HepG2 (cell line): ENCODE results near the gene HPCAL1. TPM values are rescaled to one million over a fixed set of nuclear protein-coding genes. Genes with fewer than 3 reads are reported as not detected.

Experiments
- ADNP ChIP-seq: sonication (generic); formaldehyde crosslinking; IDR thresholded peaks from 2 replicates; pipeline ENCODE4 v1.4.0; 2020; ENCODE audit warnings: missing genetic modification reagents
- AGO1 ChIP-seq: fragments of 200-400 bp; formaldehyde crosslinking; IDR thresholded peaks from 2 replicates; pipeline ENCODE4 v1.6.1; 2017; ENCODE audit warnings: mild to moderate bottlenecking, low read depth, low read length, moderate library complexity; ENCODE audit not compliant: poor library complexity, severe bottlenecking
- ATF7-NPFF ChIP-seq: sonication (generic); formaldehyde crosslinking; IDR thresholded peaks from 2 replicates; pipeline ENCODE4 v1.8.1; 2023; ENCODE audit warnings: mild to moderate bottlenecking, low read depth, missing genetic modification reagents, moderate library complexity
- BRCA1 ChIP-seq: sonication (generic); formaldehyde crosslinking; IDR thresholded peaks from 2 replicates; pipeline ENCODE4 v1.4.0; 2020; ENCODE audit warnings: missing genetic modification reagents
- CEBPB ChIP-seq: IDR thresholded peaks from 2 replicates; pipeline ENCODE4 v1.6.1; 2011; ENCODE audit warnings: low read depth, low read length, improper control_type of control experiment, borderline replicate concordance
- HOXD1 ChIP-seq: sonication (generic); formaldehyde crosslinking; IDR thresholded peaks from 2 replicates; pipeline ENCODE4 v1.5.0; 2020; ENCODE audit warnings: missing genetic modification reagents
- MED8 ChIP-seq: sonication (generic); formaldehyde crosslinking; IDR thresholded peaks from 2 replicates; pipeline ENCODE4 v1.8.1; 2023; ENCODE audit warnings: mild to moderate bottlenecking, missing genetic modification reagents; ENCODE audit not compliant: insufficient replicate concordance
- NFE2L2 ChIP-seq: fragments of 150-350 bp; IDR thresholded peaks from 2 replicates; pipeline ENCODE4 v1.6.1; 2014; ENCODE audit warnings: low read length
- PCBP1 ChIP-seq: fragments of 200-400 bp; formaldehyde crosslinking; IDR thresholded peaks from 2 replicates; pipeline ENCODE4 v1.6.1; 2017; ENCODE audit warnings: mild to moderate bottlenecking, low read depth, low read length, borderline replicate concordance
- POGZ ChIP-seq: sonication (generic); formaldehyde crosslinking; IDR thresholded peaks from 2 replicates; pipeline ENCODE4 v1.4.0; 2020; ENCODE audit warnings: mild to moderate bottlenecking, missing genetic modification reagents
- RELA ChIP-seq: sonication (generic); formaldehyde crosslinking; IDR thresholded peaks from 2 replicates; pipeline ENCODE4 v1.4.0; 2020; ENCODE audit warnings: missing genetic modification reagents
- SNAPC2 ChIP-seq: sonication (generic); formaldehyde crosslinking; IDR thresholded peaks from 2 replicates; pipeline ENCODE4 v1.8.1; 2022; ENCODE audit warnings: mild to moderate bottlenecking, missing genetic modification reagents
- STAT5B ChIP-seq: sonication (generic); formaldehyde crosslinking; IDR thresholded peaks from 2 replicates; pipeline ENCODE4 v1.4.0; 2020; ENCODE audit warnings: missing genetic modification reagents
- ZBTB20 ChIP-seq: sonication (generic); formaldehyde crosslinking; IDR thresholded peaks from 2 replicates; pipeline ENCODE4 v1.8.1; 2023; ENCODE audit warnings: missing genetic modification reagents, low read depth, mild to moderate bottlenecking, borderline replicate concordance
- ZNF232 ChIP-seq: sonication (generic); formaldehyde crosslinking; IDR thresholded peaks from 2 replicates; pipeline ENCODE4 v1.4.0; 2020; ENCODE audit warnings: missing genetic modification reagents, borderline replicate concordance
- ZNF7 ChIP-seq: IDR thresholded peaks from 2 replicates; pipeline ENCODE4 v1.6.1; 2016; ENCODE audit warnings: missing biosample characterization, missing genetic modification reagents
- polyA plus RNA-seq, 8 experiments: library from polyadenylated mRNA; depleted of rRNA in 3 of 8; stranded (reverse) in 7 of 8; unstranded in 1 of 8; fragments of >200 nt; fragmentation: Illumina TruSeq in 4 of 8; extraction: Trizol in 4 of 8; gene quantifications; 2 replicates each; pipeline versions ENCODE4 v1.2.1 to v1.2.3, GENCODE V29; 2011 to 2016; ENCODE audit warnings: low read depth in 4 of 8, missing spikeins in 1 of 8, mixed read lengths in 1 of 8; ENCODE audit not compliant: insufficient read depth in 1 of 8
- total RNA-seq, 5 experiments: library from RNA; depleted of rRNA; stranded (reverse); fragments of >200 nt; fragmentation: Illumina TruSeq; extraction: Trizol; gene quantifications; 2 replicates each; pipeline ENCODE4 v1.2.3, GENCODE V29; 2016; ENCODE audit warnings: low read depth in 1 of 5
- TF ChIP-seq, protein P1 (sequence below): sonication (generic); formaldehyde crosslinking; IDR thresholded peaks from 2 replicates; pipeline ENCODE4 v1.8.0; 2022; ENCODE audit warnings: low read depth, missing genetic modification reagents
- TF ChIP-seq, protein P2 (sequence below): sonication (generic); formaldehyde crosslinking; IDR thresholded peaks from 2 replicates; pipeline ENCODE4 v1.4.0; 2020; ENCODE audit warnings: missing genetic modification reagents
- TF ChIP-seq, protein P3 (sequence below): sonication (generic); formaldehyde crosslinking; IDR thresholded peaks from 2 replicates; pipeline ENCODE4 v1.4.0; 2020; ENCODE audit warnings: missing genetic modification reagents
- TF ChIP-seq, protein P4 (sequence below): sonication (generic); formaldehyde crosslinking; IDR thresholded peaks from 2 replicates; pipeline ENCODE4 v1.5.1; 2020; ENCODE audit warnings: missing genetic modification reagents, mild to moderate bottlenecking, borderline replicate concordance

HPCAL1 gene
- total and polyA plus RNA-seq, 2 of the 13 experiments (the other 11 are each of a cell fraction or from before 2014, with no cell fraction given): 29.5 to 29.9 TPM

DNA sequence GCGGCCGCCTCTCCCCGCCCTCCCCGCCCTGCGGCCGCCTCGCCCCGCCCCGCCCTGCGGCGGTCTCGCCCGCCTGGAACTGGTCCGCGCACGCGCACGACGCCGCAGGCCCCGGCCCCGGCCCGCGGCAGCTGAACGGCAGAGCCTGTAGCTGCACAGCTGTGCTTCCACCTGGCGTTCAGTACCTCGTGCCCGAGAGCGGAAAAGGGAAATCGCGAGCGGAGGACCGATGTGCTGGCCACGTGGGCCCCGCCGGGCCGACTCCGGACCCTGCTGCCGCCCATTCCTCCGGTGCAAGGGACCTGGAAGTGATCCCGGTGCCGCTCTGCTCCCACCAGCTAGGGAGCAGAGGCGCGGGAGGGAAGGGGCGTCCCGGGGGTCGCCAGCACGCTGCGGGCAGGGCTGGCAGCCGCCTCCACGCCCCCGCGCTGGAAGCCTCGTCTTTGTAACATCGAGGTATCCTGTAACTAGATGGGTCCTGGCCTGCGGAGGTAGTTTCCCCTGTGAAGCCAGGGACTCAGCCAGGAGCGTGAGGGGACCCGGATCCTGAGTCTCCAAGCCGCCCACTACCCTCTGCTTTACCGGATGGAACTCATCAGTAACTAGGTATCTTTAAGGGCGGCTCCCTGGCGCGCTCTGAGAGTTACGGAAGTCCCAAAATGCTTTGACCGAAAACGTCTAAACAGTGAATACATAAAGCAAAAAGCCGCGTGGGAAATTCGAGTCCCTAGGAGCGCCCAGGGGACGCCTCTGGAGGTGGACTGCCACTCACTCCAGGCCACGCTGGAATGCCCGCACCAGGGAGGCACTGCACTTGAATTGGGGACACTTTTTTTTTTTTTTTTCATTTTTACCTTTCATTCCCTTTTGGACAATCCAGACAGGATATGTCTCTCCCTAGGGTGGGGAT lies 146.1 kb downstream of the HPCAL1 start (continued):
- TF ChIP-seq, protein P1, sequence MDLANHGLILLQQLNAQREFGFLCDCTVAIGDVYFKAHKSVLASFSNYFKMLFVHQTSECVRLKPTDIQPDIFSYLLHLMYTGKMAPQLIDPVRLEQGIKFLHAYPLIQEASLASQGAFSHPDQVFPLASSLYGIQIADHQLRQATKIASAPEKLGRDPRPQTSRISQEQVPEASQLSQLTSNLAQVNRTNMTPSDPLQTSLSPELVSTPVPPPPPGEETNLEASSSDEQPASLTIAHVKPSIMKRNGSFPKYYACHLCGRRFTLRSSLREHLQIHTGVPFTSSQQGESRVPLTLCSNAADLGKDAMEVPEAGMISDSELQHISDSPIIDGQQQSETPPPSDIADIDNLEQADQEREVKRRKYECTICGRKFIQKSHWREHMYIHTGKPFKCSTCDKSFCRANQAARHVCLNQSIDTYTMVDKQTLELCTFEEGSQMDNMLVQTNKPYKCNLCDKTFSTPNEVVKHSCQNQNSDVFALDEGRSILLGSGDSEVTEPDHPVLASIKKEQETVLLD: peak; percentile 96
- peak; percentile 98 for TF ChIP-seq STAT5B (CRISPR knock-in tag)
- TF ChIP-seq, protein P2, sequence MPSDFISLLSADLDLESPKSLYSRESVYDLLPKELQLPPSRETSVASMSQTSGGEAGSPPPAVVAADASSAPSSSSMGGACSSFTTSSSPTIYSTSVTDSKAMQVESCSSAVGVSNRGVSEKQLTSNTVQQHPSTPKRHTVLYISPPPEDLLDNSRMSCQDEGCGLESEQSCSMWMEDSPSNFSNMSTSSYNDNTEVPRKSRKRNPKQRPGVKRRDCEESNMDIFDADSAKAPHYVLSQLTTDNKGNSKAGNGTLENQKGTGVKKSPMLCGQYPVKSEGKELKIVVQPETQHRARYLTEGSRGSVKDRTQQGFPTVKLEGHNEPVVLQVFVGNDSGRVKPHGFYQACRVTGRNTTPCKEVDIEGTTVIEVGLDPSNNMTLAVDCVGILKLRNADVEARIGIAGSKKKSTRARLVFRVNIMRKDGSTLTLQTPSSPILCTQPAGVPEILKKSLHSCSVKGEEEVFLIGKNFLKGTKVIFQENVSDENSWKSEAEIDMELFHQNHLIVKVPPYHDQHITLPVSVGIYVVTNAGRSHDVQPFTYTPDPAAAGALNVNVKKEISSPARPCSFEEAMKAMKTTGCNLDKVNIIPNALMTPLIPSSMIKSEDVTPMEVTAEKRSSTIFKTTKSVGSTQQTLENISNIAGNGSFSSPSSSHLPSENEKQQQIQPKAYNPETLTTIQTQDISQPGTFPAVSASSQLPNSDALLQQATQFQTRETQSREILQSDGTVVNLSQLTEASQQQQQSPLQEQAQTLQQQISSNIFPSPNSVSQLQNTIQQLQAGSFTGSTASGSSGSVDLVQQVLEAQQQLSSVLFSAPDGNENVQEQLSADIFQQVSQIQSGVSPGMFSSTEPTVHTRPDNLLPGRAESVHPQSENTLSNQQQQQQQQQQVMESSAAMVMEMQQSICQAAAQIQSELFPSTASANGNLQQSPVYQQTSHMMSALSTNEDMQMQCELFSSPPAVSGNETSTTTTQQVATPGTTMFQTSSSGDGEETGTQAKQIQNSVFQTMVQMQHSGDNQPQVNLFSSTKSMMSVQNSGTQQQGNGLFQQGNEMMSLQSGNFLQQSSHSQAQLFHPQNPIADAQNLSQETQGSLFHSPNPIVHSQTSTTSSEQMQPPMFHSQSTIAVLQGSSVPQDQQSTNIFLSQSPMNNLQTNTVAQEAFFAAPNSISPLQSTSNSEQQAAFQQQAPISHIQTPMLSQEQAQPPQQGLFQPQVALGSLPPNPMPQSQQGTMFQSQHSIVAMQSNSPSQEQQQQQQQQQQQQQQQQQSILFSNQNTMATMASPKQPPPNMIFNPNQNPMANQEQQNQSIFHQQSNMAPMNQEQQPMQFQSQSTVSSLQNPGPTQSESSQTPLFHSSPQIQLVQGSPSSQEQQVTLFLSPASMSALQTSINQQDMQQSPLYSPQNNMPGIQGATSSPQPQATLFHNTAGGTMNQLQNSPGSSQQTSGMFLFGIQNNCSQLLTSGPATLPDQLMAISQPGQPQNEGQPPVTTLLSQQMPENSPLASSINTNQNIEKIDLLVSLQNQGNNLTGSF (CRISPR knock-in tag): peak; percentile 100
- peak; percentile 98; the same call in 1 of the 2 replicates for TF ChIP-seq ZBTB20 (CRISPR knock-in tag)
- no peak for TF ChIP-seq AGO1
- TF ChIP-seq BRCA1 (CRISPR knock-in tag): peak; percentile 98
- TF ChIP-seq ZNF7 (CRISPR knock-in tag): peak; percentile 66; the same call in 1 of the 2 replicates
- peak; percentile 59 for TF ChIP-seq POGZ (CRISPR knock-in tag)
- TF ChIP-seq HOXD1 (CRISPR knock-in tag): peak; percentile 94
- peak; percentile 99 for TF ChIP-seq ZNF232 (CRISPR knock-in tag)
- no peak for TF ChIP-seq CEBPB
- TF ChIP-seq ADNP (CRISPR knock-in tag): no peak
- TF ChIP-seq MED8: peak; percentile 86
- TF ChIP-seq, protein P3, sequence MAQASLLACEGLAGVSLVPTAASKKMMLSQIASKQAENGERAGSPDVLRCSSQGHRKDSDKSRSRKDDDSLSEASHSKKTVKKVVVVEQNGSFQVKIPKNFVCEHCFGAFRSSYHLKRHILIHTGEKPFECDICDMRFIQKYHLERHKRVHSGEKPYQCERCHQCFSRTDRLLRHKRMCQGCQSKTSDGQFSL (CRISPR knock-in tag): no peak
- peak; percentile 97 for TF ChIP-seq SNAPC2 (CRISPR knock-in tag)
- no peak for TF ChIP-seq RELA (CRISPR knock-in tag)
- TF ChIP-seq PCBP1: no peak
- peak; percentile 100 for TF ChIP-seq ATF7-NPFF (CRISPR knock-in tag)
- no peak for TF ChIP-seq NFE2L2
- TF ChIP-seq, protein P4, sequence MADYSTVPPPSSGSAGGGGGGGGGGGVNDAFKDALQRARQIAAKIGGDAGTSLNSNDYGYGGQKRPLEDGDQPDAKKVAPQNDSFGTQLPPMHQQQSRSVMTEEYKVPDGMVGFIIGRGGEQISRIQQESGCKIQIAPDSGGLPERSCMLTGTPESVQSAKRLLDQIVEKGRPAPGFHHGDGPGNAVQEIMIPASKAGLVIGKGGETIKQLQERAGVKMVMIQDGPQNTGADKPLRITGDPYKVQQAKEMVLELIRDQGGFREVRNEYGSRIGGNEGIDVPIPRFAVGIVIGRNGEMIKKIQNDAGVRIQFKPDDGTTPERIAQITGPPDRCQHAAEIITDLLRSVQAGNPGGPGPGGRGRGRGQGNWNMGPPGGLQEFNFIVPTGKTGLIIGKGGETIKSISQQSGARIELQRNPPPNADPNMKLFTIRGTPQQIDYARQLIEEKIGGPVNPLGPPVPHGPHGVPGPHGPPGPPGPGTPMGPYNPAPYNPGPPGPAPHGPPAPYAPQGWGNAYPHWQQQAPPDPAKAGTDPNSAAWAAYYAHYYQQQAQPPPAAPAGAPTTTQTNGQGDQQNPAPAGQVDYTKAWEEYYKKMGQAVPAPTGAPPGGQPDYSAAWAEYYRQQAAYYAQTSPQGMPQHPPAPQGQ (CRISPR knock-in tag): 0 out of 2 replicates have a peak, but pooled peaks have one; percentile 77
